Caki2 (cell line): Measurements from ENCODE around the gene NNT. TPM values are rescaled to one million over a fixed set of nuclear protein-coding genes. Genes with fewer than 3 reads are reported as not detected.
"Not testable (repeated sequence)": the region's sequence is repeated elsewhere in the genome, so short reads cannot be mapped to it uniquely, and the experiment has no call there.

ENCODE experiments used
- DNase-seq: peaks from one replicate; pipeline ENCODE4 v3.0.0-alpha.2; 2015; ENCODE audit warnings: low read depth
- in situ Hi-C: cut with HindIII; loops from 2 replicates; pipeline ENCODE4 v1.10.0; 2016; ENCODE audit warnings: low sequenced_read_pairs, low pct_unique_long_range_greater_than_20kb, mixed read lengths
- total RNA-seq: library from RNA; depleted of rRNA; stranded (reverse); fragments of >200 nt; shearing (Covaris generic); gene quantifications from 2 replicates; pipeline ENCODE4 v1.2.3, GENCODE V29; 2014; ENCODE audit warnings: low replicate concordance

NNT gene
- total RNA-seq, 1 experiment from 2014 or later: 32.5 TPM

DNA sequence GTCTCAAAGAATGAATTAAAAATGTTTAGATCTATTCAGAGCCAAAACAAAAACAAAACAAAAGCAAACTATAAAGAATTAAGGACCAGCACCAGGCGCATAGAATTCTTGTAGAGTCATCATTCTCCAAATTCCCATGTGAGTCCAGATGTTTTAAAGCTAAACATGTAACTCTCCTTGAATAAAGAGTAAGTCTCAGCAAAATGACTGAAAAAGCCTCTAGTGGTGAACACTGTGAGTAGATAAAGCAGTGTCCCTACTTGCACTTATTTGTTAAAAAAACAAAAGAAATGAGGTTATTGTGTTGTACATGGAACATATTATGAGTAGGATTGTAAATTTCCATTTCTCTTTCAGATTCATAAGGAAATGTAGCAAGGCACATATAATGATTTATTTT is 44.0 kb downstream of the NNT start:
- DNase-seq: no peak
- in situ Hi-C loops: no loop called here

DNA sequence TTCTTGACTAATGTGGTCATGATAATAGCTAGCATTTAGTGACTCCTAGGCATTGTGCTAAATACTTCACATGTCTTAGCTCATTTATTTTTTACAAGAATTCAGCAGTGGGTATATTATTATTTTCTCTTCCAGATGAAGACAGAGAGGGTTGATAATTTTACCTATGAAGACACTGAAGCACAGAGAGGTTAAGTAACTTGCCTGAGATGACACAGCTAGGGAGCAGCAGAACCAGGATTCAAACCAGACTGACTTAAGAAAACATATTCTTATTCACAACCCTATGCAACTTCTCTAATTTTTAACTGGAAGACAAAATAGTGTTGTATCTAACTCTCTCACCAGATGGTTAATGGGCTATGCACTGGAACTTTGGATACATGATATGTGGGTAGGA is 44.8 kb downstream of the NNT start:
- in situ Hi-C loops: no loop called here

DNA sequence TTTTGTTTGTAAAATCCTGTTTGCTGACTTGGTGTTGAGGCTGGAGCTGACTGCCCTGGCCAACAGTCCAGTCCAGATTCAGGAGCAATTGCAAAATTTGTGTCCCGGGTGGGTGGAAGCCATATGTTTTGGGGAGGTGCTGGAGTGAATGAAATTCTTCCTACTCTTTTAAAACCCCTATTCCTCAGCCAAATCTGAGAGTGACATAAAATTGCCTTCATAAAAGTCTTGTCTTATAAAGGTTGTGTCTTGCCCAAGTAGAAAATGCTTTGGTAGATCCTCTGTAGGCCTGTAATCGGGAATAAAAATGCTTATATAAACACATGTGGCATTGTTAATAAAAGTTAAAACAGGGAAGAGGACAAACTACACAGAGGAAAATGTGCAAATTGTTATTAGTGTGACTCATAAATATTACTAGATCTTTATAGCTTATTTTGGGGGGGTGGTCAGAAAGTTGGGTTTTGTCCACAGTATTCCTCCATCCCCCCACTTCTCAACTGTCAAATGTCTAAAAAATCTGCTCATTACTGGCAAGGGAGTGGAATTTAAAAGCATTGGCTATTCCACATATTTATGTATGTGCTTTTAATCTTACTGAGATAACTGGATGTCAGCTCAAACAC is 45.6 kb downstream of the NNT start:
- in situ Hi-C loops: no loop called here
- DNase-seq: no peak

More for the DNA sequence above, 44.8 kb downstream of the NNT start:
- no peak for DNase-seq

DNA sequence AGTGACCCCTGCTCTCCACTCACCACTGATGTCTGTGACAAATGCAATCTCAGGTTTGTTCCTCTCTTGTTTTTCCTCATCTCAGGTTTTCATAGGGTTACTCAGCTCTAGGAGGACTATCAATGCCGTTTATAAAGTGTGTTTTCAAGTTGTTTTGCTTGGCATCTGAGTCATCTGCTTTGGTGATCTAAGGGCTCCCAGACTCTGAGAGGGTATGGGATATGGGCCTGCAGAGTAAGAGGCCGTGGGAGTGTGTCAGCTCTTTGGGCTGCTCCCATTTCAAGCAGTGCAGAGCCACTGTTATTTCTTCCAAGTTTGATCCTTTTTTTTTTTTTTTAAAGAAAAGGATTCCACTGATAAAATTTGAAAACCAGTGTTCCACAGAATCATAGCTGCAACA is 46.3 kb downstream of the NNT start:
- DNase-seq: no peak

DNA sequence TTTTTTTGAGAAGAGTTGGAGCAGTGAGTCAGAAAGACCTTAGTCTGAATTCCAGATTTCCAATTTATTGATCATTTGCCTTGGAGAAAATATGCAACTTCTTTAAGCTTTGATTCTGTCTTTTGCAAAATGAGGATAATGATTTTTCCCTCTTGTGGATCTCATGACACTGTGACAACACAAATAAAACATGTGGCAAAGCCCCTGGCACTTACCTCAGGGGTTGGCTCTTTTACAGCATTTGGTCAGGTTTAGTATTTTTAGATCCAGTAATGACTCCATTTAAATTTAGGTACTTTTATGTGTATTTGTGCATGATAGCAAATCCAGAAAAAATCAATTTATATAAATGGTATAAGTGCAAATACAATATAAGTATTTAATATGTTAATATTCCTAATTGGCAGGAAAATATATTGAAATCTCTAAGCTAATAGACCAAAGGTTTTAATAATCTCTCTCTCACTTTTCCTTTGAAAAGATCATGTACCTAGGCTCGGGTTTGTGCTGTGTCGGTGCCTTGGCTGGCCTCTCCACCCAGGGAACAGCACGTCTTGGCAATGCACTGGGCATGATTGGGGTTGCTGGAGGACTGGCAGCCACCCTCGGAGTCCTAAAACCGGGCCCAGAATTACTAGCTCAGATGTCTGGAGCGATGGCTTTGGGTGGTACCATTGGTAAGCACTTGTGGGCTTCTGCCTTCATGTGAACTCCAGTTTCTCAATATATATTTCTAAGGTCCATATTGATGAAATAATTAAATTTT is 49.7 kb downstream of the NNT start:
- in situ Hi-C loops: no loop called here
- DNase-seq: no peak

More for the DNA sequence above, 46.3 kb downstream of the NNT start:
- in situ Hi-C loops: no loop called here

DNA sequence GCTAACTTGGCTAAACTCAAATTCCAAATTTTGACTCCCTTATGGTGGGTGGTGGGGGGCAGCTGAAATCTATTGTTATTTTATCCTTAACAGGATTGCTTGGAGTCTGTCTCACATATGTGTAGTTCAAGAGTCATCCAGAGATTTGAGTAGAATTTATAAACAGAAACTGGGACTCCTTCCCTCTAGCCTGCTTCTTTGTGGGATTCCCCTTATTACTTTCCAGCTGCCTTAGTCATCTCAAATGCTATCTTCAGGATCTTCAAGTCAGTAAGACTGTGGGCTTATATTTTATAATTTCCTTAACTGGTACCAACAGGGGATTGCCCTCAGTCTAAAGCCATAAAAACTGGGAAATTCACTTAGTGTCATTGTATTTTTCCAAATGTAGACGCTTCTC is 55.5 kb downstream of the NNT start:
- in situ Hi-C loops: no loop called here
- peak; percentile 22 for DNase-seq

DNA sequence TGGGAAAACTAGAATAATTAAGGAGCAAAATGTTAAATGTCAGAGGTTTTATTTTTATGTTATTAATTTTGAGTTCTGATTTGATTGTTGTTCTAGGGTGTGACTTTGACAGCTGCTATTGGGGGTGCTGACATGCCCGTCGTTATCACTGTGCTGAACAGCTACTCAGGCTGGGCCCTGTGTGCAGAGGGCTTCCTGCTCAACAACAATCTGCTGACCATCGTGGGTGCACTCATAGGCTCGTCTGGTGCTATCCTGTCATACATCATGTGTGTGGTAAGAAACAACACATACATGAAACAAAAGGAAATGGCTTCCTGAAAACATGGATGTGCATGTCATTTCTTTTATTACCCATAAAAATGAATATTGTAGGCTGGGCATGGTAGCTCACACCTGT is 56.1 kb downstream of the NNT start:
- in situ Hi-C loops: no loop called here
- DNase-seq: no peak

DNA sequence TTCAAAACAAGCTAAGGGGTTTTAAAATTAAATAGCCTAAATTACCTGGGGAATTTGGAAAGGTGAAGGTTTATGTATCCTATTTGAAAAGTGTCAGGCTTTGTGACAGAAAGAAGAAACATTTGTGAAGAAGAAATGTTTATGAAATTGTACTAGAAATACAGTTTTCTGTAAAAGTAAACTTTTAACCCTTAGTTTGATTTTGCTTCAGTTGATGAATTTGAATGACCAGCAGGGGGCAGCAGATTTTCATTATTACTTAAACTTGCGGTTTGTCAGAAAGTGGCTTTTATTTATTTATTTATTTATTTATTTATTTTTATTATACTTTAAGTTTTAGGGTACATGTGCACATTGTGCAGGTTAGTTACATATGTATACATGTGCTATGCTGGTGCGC is 58.1 kb downstream of the NNT start:
- DNase-seq: no peak
- in situ Hi-C loops: no loop called here

DNA sequence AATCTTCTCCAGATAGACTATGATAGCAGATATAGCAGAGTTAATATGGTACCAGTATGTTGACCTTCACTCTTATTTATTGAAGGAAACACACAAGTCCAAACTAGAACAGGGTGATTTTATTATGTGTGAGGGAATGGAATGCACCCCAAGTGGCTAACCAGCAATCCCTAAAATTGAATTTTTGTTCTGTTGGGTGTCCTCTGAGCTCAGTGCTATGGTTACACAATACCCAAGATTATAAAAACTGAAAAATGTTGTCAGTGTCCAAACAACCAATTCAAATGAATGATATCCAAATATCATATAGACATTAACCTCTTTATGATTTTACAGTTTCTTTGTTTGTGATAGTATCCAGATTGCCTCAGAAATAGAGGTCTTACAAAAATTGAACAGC is 60.9 kb downstream of the NNT start:
- in situ Hi-C loops: no loop called here
- DNase-seq: no peak

DNA sequence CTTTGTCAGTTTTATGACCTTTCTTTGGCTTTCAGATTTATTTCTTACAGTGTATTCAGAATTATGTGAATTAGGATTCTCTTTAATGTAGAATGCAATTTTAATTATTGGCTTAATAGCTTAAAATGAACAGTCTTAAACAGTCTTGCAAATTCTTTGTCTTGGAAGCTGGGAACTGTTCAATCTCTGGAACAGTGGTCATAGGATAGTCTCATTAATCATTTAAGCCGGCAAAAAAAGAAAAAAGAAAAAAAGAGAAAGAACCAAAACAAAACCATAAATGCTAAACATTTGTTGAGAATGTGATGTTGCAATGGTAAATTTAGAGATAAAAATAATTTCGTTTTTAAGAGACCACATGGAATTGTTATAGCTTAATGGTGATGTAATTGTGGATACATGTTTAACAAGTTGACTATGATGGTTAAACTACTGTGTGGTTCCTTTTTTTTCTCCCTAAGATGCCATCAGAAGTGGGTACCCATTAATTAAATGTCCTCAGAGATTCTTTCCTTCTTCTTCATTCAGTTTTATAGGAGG is 61.6 kb downstream of the NNT start:
- in situ Hi-C loops: no loop called here
- DNase-seq: no peak

DNA sequence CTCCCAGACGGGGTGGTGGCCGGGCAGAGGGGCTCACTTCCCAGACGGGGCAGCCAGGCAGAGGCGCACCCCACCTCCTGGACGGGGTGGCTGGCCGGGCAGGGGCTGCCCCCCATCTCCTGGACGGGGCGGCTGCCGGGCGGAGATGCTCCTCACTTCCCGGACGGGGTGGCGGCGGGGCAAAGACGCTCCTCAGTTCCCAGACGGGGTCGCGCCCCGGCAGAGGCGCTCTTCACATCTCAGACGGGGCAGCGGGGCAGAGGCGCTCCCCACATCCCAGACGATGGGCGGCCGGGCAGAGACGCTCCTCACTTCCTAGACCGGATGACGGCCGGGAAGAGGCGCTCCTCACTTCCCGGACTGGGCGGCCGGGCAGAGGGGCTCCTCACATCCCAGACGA is 62.8 kb downstream of the NNT start:
- in situ Hi-C loops, DNase-seq: not testable (repeated sequence)

DNA sequence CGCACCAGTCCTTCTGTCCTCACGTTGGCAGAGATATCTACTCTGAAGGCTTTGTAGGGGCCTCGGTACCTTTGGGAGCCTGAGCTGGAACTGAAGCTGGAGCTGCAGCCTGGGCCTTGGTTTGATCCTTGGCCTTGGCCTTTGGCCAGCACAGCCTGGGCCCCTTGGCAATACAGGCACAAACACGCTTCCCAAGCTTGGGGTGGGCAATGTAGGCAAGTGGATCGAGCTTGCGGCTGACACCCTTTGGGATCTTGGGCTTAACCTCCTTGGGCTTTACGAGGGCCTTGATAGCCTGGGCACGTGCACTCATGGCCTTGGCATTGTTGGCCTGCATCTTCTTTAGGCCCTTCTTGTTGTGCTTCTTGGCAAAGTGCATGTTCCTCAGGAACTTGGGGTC is 63.7 kb downstream of the NNT start:
- DNase-seq, in situ Hi-C loops: not testable (repeated sequence)

DNA sequence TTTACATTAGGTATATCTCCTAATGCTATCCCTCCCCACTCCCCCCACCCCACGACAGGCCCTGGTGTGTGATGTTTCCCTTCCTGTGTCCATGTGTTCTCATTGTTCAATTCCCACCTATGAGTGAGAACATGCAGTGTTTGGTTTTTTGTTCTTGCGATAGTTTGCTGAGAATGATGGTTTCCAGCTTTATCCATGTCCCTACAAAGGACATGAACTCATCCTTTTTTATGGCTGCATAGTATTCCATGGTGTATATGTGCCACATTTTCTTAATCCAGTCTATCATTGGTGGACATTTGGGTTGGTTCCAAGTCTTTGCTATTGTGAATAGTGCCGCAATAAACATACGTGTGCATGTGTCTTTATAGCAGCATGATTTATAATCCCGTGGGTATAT is 64.4 kb downstream of the NNT start:
- DNase-seq, in situ Hi-C loops: not testable (repeated sequence)

DNA sequence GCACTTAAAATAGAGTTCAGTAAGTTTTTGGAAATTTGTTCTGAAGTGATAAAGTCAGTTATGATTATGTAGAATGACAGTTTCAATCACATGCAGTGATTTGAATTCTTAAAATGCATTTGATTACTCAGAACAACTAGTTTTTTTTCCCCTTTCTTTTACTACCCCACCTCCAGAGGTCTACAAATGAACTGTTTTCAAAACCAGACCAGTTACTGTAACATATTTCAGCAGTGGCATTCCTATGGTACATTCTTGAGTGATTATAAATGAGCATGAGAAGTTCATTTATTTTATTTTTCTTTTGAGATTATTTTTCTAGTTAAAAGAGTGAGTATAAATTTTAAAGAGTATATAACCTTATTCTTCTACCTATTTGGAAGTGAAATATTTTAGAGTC is 71.6 kb downstream of the NNT start:
- in situ Hi-C loops: no loop called here
- DNase-seq: no peak

DNA sequence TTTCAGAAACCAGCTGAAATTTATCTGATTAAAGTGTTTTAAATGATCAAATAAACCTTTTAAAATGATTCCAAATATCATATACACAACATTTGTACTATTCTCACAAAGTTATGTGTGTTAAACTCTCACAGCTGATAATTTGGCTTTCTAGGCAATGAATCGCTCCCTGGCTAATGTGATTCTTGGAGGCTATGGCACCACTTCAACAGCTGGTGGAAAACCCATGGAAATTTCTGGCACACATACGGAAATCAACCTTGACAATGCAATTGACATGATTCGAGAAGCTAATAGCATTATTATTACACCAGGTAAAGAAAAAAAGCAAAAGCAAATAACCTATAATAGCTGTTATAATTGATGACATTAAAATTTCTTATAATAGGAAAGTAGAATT is 72.4 kb downstream of the NNT start:
- in situ Hi-C loops: no loop called here

DNA sequence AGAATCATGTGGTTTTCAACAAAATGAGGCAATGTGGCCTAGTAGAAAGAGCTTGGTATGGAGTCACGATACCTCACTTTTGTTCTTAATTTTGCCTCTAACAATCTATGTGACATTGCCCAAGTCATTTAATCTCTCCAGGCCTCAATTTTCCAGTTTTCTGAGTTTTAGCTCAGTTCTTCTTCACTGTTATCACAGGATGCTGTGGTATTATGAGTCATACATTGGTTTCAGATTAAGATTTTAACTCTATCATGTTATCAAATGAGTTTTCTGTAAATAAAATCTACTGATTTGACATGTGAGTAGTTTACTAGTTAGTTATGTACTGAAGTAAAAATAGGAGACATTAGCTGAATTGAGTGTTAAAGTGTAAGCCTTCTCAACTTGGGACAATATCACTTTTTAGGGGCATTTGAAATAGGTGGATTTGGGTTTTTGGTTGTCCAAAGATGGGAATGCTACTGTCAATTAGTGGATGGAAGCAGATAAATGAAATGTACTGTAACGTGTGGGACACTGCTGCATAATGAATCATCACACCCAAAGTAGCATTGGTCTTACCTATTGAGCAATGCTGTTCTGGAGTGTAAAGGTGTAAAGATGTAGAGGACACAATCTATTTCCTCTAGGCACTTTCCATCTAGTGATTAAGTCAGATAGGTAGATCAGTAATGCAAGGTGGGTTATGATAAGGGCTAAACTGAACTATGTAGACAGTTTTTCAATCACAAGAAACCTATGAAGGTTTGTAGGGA is 73.3 kb downstream of the NNT start:
- in situ Hi-C loops: no loop called here
- no peak for DNase-seq

More for the DNA sequence above, 72.4 kb downstream of the NNT start:
- DNase-seq: no peak

DNA sequence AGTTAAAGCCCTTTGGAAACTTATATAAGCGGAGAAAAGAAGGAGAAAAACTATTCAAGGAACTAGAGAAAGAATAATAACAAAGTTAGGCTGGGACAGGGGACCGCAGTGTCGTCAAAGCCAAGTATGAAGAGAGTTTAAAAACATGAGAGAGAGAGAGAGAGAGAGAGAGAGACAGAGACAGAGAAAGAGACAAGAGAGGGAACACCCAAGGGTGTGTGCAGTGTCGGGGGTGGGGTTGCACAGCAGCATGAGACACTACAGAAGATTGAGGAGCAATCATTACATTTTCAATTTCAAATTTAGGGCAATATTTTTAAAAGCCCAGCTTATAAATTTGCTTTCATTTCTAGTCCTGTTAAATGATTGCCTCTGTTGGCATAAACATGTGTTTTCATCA is 74.3 kb downstream of the NNT start:
- in situ Hi-C loops: no loop called here
- DNase-seq: no peak

DNA sequence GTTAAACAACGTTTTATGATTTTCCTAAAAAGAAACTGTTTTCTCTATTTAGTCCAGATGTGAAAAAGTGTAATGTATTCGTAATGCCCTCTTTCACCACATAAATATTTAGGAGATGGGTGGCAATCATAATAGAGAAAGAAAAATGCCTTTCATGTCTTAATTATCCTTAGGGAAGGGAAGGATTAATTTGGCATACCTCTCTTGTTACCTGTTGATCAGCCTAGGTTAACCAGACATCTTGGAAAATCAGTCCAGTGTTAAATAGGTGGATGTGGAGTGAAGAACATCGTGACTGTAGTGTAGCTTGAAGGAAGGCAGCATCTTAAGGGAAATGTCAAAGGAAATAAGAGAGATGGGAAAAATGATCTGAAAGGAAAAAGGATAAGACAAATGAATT is 76.2 kb downstream of the NNT start:
- in situ Hi-C loops: no loop called here
- no peak for DNase-seq

DNA sequence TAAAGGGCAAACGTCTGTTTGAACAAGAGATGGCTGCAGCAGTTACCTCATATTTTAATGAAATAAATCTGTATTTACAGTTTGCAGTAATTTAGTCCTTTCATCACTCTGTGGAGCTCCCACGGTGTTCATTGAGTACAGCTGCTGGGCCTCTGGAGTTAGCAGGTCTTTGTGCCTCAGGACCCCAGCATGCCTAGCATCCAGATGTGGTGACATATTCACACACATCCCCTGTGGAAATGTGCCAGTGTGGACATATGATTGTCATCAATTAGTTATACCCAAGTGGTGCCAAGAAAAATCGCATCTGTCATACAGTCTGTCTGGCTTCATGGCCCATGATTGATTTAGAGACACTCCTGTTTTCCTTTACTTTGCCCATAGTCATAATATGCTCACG is 77.3 kb downstream of the NNT start:
- in situ Hi-C loops: no loop called here
- no peak for DNase-seq
